ENCODE measurements around the gene ADAMTSL3. TPM values are rescaled to one million over a fixed set of nuclear protein-coding genes. Genes with fewer than 3 reads are reported as not detected.

The ADAMTSL3 gene
- total RNA-seq, 6 experiments from 2014 or later: 7.5 to 28.7 (median 14.0) TPM

DNA sequence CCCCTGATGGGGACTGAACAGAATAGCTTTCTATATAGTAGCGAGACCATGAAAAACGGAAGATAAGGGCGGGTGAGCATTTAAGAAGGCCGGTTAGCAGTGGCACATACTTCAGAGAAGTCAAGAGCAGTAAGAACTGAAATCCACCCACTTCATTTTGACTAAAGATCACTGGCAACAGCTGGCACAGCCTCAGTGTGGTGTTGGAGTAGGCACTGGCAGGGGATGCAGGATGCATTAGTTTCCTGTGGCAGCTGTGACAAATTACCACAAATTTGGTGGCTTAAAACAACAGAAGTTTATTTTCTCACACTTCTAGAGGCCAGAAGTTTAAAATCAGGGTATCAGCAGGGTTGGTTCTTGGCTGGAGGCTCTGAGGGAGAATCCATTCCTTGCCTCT is 176.5 kb downstream of the ADAMTSL3 start:
- H3K27ac ChIP-seq: no peak overlapping the region
- no peaks in the 10 kb centered on the region for H3K27me3 ChIP-seq
- ATAC-seq: no peak
- DNase-seq: no peak
- H3K9me3 ChIP-seq: no peaks in the 10 kb centered on the region
- intact Hi-C loops (cut with DNase I): no loop called here
- H3K4me1 ChIP-seq: no peaks in the 10 kb centered on the region
- 82% methylated on average over 4 of the region's 4 CpGs for WGBS (ENCODE audit: insufficient coverage, low coverage, low lambda C conversion rate, missing lambda C conversion rate)
- no peak overlapping the region for H3K4me3 ChIP-seq
- H3K36me3 ChIP-seq: no peaks in the 10 kb centered on the region
- no peak for TF ChIP-seq POLR2A (IDR thresholded peaks at IDR 0.05)

DNA sequence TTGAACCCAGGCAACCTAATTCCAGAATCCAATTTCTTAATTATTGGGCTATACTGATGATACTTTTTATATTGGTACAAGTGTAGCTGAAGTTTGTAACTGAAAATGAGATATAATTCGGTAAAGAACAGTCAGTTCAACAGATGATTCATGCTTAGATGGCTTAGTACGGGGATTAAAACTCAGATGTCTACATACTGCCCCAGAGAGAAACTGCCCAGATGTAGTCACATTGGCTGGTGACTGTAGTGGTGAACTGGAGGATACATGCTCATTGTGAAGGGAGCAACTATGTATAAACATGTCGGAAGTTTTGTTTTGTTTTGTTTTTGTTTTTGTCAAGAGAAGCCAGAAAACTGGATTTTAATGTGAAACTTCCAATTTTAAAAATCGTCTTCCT is 179.6 kb downstream of the ADAMTSL3 start:
- DNase-seq (no peak), ATAC-seq (no peak)
- intact Hi-C loops (cut with DNase I): no loop called here
- no peaks in the 10 kb centered on the region for H3K36me3 ChIP-seq
- peaks cover 0 to 4% (median 0%) of the 10 kb centered on the region in 4 donors for H3K4me1 ChIP-seq
- no peak overlapping the region for H3K4me3 ChIP-seq
- H3K27me3 ChIP-seq: no peaks in the 10 kb centered on the region
- 89% methylated on average over 4 of the region's 4 CpGs for WGBS (ENCODE audit: insufficient coverage, low coverage, low lambda C conversion rate, missing lambda C conversion rate)
- TF ChIP-seq POLR2A (IDR thresholded peaks at IDR 0.05) (no peak), CTCF (IDR thresholded peaks at IDR 0.05) (no peak)
- no peak overlapping the region for H3K27ac ChIP-seq
- no peaks in the 10 kb centered on the region for H3K9me3 ChIP-seq

DNA sequence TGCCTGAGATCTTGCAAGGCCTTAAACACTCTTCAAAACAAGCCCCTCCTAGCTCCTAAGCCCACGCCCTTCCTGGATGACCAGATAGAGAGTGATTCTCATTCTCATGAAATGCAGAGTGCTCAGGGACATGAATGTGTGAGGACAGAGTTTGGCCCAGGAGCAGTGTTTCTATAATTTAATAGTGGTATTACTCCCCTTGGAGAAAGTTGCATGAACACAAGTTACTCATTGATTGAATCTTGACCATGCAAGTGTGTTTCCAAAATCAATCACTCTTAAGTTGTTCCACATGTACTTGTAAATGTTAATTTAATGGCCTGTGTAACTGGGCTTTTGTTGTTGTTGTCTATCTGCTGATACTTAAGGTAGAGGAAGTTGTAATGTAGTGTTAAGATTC is 181.6 kb downstream of the ADAMTSL3 start:
- Histone ChIP-seq H3K4me1 (peaks cover 0 to 4% (median 0%) of the 10 kb centered on the region in 4 donors), H3K27ac (no peak overlapping the region), H3K9me3 (no peaks in the 10 kb centered on the region), H3K4me3 (no peak overlapping the region), H3K36me3 (no peaks in the 10 kb centered on the region), H3K27me3 (no peaks in the 10 kb centered on the region)
- DNase-seq (no peak), ATAC-seq (no peak)
- intact Hi-C loops (cut with DNase I): no loop called here
- TF ChIP-seq CTCF (IDR thresholded peaks at IDR 0.05) (no peak), POLR2A (IDR thresholded peaks at IDR 0.05) (no peak)
- 88% methylated on average over 1 of the region's 1 CpG for WGBS (ENCODE audit: insufficient coverage, low coverage, low lambda C conversion rate, missing lambda C conversion rate)

DNA sequence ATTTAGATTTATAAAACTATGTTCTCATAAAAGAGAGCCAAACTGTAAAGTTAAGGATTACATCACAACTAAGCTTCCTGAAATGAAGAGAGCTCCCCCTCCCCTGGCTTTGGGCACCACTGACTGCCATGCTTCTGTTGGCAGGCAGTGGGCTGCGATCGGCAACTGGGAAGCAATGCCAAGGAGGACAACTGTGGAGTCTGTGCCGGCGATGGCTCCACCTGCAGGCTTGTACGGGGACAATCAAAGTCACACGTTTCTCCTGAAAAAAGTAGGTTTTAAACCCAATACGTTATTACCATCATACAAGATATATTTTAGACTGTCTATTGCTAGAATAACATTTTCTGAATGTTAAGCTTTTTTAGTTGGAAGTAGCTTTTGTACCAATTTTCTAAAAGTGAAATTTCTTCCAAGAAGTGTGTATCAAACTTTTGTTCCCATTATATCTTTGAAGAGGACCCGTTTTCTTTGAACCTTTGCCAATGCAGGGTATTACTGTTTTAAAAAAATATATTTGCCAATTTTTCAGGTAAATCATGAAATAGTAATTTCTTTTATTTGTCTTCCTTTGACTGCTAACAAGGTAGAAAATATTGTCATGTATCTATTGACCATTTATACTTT is 184.1 kb downstream of the ADAMTSL3 start:
- 9% methylated on average over 8 of the region's 8 CpGs for WGBS (ENCODE audit: insufficient coverage, low coverage, low lambda C conversion rate, missing lambda C conversion rate)
- intact Hi-C loops (cut with DNase I): no loop called here
- Histone ChIP-seq H3K9me3 (no peaks in the 10 kb centered on the region), H3K36me3 (no peaks in the 10 kb centered on the region), H3K27me3 (no peaks in the 10 kb centered on the region), H3K4me3 (peak overlapping the region in 1 of 3 donors; percentile 17), H3K4me1 (peaks cover 0 to 4% (median 0%) of the 10 kb centered on the region in 4 donors), H3K27ac (no peak overlapping the region)
- TF ChIP-seq POLR2A (IDR thresholded peaks at IDR 0.05) (no peak), CTCF (IDR thresholded peaks at IDR 0.05) (peak; percentile 48 to 64 (median 60))
- peak; percentile 85 to 95 (median 88) for ATAC-seq
- DNase-seq: peak; percentile 59 to 67 (median 62)

- intact Hi-C loops (cut with DNase I): no loop called here
- Histone ChIP-seq H3K36me3 (no peaks in the 10 kb centered on the region), H3K27me3 (no peaks in the 10 kb centered on the region), H3K4me3 (no peak overlapping the region), H3K4me1 (peaks cover 0 to 4% (median 0%) of the 10 kb centered on the region in 4 donors), H3K27ac (no peak overlapping the region), H3K9me3 (no peaks in the 10 kb centered on the region)
- WGBS (ENCODE audit: insufficient coverage, low coverage, low lambda C conversion rate, missing lambda C conversion rate): 85% methylated on average over 2 of the region's 2 CpGs
- DNase-seq: no peak
- TF ChIP-seq POLR2A (IDR thresholded peaks at IDR 0.05) (no peak), CTCF (IDR thresholded peaks at IDR 0.05) (no peak)
- peak in 1 of 4 donors; percentile 32 for ATAC-seq
Measured at GRCh38 chr15:83838763-83839162, 184.8 kb downstream of the ADAMTSL3 start.
